HepG2 (cell line): Measurements from ENCODE around the gene PTPA. TPM values are rescaled to one million over a fixed set of nuclear protein-coding genes. Genes with fewer than 3 reads are reported as not detected.
A peak's percentile ranks its signal among the peaks of the same experiment; 100 is the strongest.

Source experiments
- HOXA3 ChIP-seq: sonication (generic); formaldehyde crosslinking; IDR thresholded peaks from 2 replicates; pipeline ENCODE4 v1.5.0; 2020; ENCODE audit warnings: missing genetic modification reagents
- KIAA2018 ChIP-seq: sonication (generic); formaldehyde crosslinking; IDR thresholded peaks from 2 replicates; pipeline ENCODE4 v1.5.0; 2020; ENCODE audit warnings: mild to moderate bottlenecking, missing genetic modification reagents, borderline replicate concordance
- NCOA2 ChIP-seq: sonication (generic); formaldehyde crosslinking; IDR thresholded peaks from 2 replicates; pipeline ENCODE4 v1.8.0; 2022; ENCODE audit warnings: inconsistent platforms
- PHB2 ChIP-seq: fragments of 450-650 bp; IDR thresholded peaks from 2 replicates; pipeline ENCODE4 v1.6.1; 2018; ENCODE audit not compliant: partially characterized antibody
- PHF5A ChIP-seq: IDR thresholded peaks from one replicate; pipeline ENCODE4 v1.6.1; 2018; ENCODE audit warnings: low read depth, missing genetic modification reagents; ENCODE audit not compliant: unreplicated experiment
- RXRA ChIP-seq: sonication (generic); formaldehyde crosslinking; IDR thresholded peaks from 2 replicates; pipeline ENCODE4 v1.5.1; 2020; ENCODE audit warnings: missing genetic modification reagents
- SAP130 ChIP-seq: IDR thresholded peaks from 2 replicates; pipeline ENCODE4 v1.6.1; 2016; ENCODE audit warnings: low read depth
- STAG1 ChIP-seq: sonication (generic); formaldehyde crosslinking; IDR thresholded peaks from 2 replicates; pipeline ENCODE4 v1.4.0; 2020; ENCODE audit warnings: missing genetic modification reagents
- TCF7L2 ChIP-seq: IDR thresholded peaks from 2 replicates; pipeline ENCODE4 v1.6.1; 2011; ENCODE audit warnings: mild to moderate bottlenecking, low read depth, low read length, moderate library complexity
- ZBTB37 ChIP-seq: sonication (generic); formaldehyde crosslinking; IDR thresholded peaks from 2 replicates; pipeline ENCODE4 v1.4.0; 2020; ENCODE audit warnings: mild to moderate bottlenecking, missing genetic modification reagents
- ZFY ChIP-seq: sonication (generic); formaldehyde crosslinking; IDR thresholded peaks from 2 replicates; pipeline ENCODE4 v1.4.0; 2020; ENCODE audit warnings: missing genetic modification reagents
- ZMYM4 ChIP-seq: sonication (generic); formaldehyde crosslinking; IDR thresholded peaks from 2 replicates; pipeline ENCODE4 v1.8.1; 2023; ENCODE audit warnings: mild to moderate bottlenecking, missing genetic modification reagents
- ZNF580 ChIP-seq: IDR thresholded peaks from 2 replicates; pipeline ENCODE4 v1.6.1; 2016; ENCODE audit warnings: low read depth, borderline replicate concordance
- ZNF589 ChIP-seq: sonication (generic); formaldehyde crosslinking; conservative IDR thresholded peaks from 2 replicates; pipeline ENCODE4 v1.8.0; 2022; ENCODE audit warnings: mild to moderate bottlenecking, moderate library complexity, missing genetic modification reagents
- ZNF614 ChIP-seq: IDR thresholded peaks from 2 replicates; pipeline ENCODE4 v1.6.1; 2018; ENCODE audit warnings: missing biosample characterization, missing genetic modification reagents, inconsistent platforms, borderline replicate concordance
- ZNF639 ChIP-seq: conservative IDR thresholded peaks from 2 replicates; pipeline ENCODE4 v1.6.1; 2018; ENCODE audit warnings: missing genetic modification reagents
- ZNF749 ChIP-seq: sonication (generic); formaldehyde crosslinking; IDR thresholded peaks from 2 replicates; pipeline ENCODE4 v1.8.0; 2022; ENCODE audit warnings: mild to moderate bottlenecking, missing genetic modification reagents, moderate library complexity, borderline replicate concordance
- ZNF768 ChIP-seq: sonication (generic); formaldehyde crosslinking; IDR thresholded peaks from 2 replicates; pipeline ENCODE4 v1.4.0; 2020; ENCODE audit warnings: missing genetic modification reagents
- ZNF775 ChIP-seq: sonication (generic); formaldehyde crosslinking; IDR thresholded peaks from 2 replicates; pipeline ENCODE4 v1.4.0; 2020; ENCODE audit warnings: missing genetic modification reagents, mild to moderate bottlenecking, moderate library complexity, borderline replicate concordance
- polyA plus RNA-seq, 8 experiments: library from polyadenylated mRNA; depleted of rRNA in 3 of 8; stranded (reverse) in 7 of 8; unstranded in 1 of 8; fragments of >200 nt; fragmentation: Illumina TruSeq in 4 of 8; extraction: Trizol in 4 of 8; gene quantifications; 2 replicates each; pipeline versions ENCODE4 v1.2.1 to v1.2.3, GENCODE V29; 2011 to 2016; ENCODE audit warnings: low read depth in 4 of 8, missing spikeins in 1 of 8, mixed read lengths in 1 of 8; ENCODE audit not compliant: insufficient read depth in 1 of 8
- total RNA-seq, 5 experiments: library from RNA; depleted of rRNA; stranded (reverse); fragments of >200 nt; fragmentation: Illumina TruSeq; extraction: Trizol; gene quantifications; 2 replicates each; pipeline ENCODE4 v1.2.3, GENCODE V29; 2016; ENCODE audit warnings: low read depth in 1 of 5

Gene PTPA
- total and polyA plus RNA-seq, 2 of the 13 experiments (the other 11 are each of a cell fraction or from before 2014, with no cell fraction given): 79.3 to 105 TPM

GRCh38 chr9:129131300-129132145, 20.3 kb downstream of the PTPA start (continued):
- TF ChIP-seq ZNF614 (CRISPR knock-in tag) (no peak), RXRA (CRISPR knock-in tag) (0 out of 2 replicates have a peak, but pooled peaks have one; percentile 20), ZNF768 (CRISPR knock-in tag) (peak; percentile 90; the same call in 1 of the 2 replicates), ZNF580 (CRISPR knock-in tag) (no peak), ZNF749 (CRISPR knock-in tag) (no peak), PHB2 (no peak), SAP130 (CRISPR knock-in tag) (peak; percentile 28; the same call in 1 of the 2 replicates), ZNF639 (CRISPR knock-in tag) (no peak), HOXA3 (peak; percentile 84), KIAA2018 (no peak), STAG1 (CRISPR knock-in tag) (peak; percentile 88), TCF7L2 (no peak), PHF5A (CRISPR knock-in tag) (no peak), ZNF589 (CRISPR knock-in tag) (no peak), ZFY (CRISPR knock-in tag) (peak; percentile 22; the same call in 1 of the 2 replicates), ZBTB37 (CRISPR knock-in tag) (no peak), ZNF775 (no peak), NCOA2 (CRISPR knock-in tag) (no peak), ZMYM4 (peak; percentile 22; the same call in 1 of the 2 replicates)
